GM18867 (cell line): ENCODE data around the gene SLC9C1.

Experiments used
- ATAC-seq: cut with Tn5 transposase; IDR thresholded peaks from one replicate; pipeline ENCODE4 v1.9.1; 2021; ENCODE audit warnings: mild to moderate bottlenecking, moderate library complexity; ENCODE audit not compliant: unreplicated experiment

SLC9C1 gene

DNA sequence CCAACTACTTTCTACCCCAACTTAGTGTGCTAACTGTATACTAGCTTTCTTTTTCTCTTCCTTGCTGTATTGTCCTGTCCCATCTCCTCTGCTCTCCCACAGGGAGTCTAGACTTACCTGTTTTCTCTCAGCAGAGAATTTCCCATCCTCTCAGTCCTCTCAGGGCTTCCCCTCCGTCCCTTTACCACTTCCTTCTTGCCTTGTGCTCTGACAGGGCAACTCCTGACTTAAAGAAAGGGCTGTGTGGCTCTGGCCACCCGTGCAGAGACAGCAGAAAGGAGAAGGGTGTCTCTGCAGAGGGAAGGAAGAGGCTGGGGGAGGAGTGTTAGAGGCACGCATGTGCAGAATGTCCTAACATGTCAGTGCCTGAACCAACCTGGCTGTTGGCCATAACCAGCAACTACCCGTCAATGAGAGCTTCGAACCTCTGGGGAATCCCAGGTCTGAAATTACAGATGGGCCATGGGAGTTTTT lies 161.0 kb downstream of the SLC9C1 start, which contains the start of gene GCSAM:
Gene GCSAM, minus strand, starts transcription at position 274 of the 474 bp plus-strand sequence. Its CDS starts 128 bp downstream, at position 146.
- peak; percentile 81 for ATAC-seq

DNA sequence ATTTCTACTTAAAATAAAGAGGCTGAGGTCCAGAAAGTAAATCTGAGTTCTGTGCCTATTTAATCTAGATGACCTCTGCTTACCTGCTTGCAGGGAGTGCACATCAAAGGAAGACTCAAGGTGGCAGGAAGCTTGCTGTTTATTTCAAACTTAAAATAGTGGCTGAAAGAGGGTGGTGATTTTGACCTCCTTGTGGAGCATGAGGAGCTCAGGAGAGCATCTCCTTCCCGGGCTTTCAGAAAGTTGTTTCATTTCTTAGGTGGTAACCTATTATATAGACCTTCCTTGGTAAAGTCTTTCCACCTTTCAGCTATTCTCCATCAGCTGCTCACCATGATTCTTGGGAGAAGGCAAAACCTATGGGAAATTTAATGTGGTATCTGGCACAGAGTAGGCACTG lies 161.5 kb downstream of the SLC9C1 start:
- ATAC-seq: peak; percentile 0

DNA sequence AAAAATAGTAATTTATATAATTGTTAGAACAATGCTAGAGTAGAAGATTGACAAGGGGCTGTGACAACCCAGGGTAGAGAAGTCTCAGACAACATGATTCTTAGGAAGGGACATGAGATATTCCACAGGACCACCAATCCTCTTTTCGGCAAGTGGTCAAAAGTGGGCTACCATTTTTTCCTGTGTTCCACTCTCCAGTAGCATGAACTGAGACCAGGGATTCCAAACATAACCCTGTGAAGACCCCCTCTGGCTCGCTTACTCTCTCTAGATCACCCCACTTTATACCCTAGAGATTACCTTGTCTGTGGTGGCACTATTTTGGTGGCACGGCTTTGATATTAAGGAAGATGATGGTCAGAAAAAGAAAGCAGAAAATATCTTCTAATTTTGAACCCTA lies 161.9 kb downstream of the SLC9C1 start:
- ATAC-seq: no peak

DNA sequence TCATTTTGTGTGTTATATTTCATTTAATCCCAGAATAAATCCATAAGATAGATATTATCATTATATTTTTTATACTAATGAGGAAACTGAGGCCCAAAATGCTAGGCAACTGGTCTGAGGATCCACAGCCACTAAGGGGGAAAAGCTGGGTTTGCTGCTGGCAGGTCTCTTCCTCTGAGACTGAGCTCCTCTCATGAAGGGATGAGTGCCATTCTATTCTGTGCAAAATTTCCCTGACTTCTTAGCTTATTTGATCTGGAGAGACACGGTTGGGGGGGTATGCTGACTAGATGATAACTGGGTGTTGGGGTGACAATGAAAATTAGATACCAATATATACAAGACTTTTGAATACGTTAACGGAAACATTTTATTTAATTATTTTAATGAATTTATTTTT lies 162.9 kb downstream of the SLC9C1 start:
- ATAC-seq: no peak

DNA sequence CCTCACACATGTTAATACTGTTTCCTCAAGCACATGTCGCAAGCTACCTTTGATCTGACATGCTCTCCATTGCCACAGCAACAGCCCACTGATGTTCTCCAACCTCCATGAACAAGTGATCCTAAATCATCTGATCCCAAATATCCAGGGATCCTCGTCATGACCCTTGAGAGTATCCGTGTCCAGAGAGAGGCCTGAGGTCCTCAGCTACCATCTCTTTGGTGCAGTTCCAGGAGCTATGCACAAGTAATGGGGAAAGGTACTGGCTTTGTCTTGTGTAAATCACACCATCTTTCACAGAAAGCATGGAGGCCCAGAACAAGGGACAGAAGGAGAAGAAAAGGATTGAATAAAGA lies 163.4 kb downstream of the SLC9C1 start:
- no peak for ATAC-seq

DNA sequence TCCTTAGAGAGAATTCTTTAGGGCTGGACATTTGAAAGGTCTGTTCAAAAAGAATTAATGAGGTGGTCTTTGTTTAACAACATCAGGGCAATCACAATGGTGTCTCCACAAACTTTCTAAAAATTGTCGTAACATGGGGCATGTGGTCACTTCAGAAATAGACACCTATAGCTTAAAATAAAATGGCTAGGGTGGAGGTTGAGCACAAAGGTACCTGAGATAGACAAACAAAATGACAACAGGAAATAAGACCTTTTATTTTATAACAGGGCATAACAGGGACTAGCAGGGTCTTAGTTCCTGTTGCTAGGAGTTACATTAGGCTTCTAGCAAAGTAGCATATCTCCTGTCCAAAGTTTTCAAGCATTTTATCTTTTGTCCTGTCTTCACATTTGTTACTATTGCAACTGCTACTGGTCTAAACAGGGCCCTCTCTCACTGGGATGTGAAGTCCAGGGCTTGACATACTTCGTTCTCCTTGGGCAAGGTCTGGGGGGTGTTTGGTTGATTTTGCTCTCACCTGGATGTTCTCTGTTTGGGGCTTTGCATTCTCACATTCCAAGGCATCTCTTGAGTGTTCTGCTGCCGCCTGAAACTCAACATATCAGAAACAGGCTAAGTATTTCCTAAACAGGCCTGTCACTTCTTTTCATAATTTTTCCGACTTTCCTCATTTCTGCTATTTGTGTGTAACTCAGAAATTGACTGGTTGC lies 163.9 kb downstream of the SLC9C1 start:
- ATAC-seq: no peak

DNA sequence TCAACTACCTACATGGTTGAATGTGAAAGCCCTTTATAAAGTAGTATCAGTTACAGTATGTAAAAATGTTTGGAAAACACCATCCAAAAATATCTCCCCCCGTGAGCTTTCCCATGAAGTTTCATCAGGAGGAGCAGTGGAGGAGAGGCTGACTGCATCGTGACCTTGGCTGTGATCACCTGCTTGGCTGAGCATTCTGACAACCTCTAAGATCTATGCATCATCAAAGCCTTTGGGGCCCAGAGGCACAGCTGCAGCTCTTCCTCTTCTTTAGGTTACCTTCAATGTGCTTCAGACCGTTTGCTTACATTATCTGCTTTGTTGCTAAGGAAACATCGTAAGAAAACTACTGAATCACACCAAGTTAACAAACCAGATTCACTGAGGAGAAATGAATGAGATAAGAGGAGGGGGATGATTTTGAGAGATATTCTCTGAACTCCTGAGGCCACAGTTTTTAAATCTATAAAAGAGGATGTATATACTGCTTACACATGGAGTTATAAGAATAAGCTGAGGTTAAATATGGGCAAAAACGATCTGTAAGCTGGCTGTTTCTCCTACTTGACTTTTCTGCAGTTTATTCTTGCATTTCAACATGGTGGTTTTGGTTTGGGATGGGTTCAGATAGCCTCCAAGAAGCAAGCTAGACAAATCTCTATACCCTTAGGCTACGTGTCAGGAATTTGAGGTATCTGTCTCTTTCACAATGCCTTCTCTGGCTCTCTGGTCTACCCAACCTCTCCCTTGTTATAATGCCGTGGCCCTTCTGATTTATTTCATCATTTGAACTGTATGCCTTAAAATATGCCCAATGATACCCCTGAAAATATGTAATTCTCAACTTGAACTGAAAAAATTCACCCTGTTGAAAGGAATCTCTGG lies 164.9 kb downstream of the SLC9C1 start:
- peak; percentile 51 for ATAC-seq

DNA sequence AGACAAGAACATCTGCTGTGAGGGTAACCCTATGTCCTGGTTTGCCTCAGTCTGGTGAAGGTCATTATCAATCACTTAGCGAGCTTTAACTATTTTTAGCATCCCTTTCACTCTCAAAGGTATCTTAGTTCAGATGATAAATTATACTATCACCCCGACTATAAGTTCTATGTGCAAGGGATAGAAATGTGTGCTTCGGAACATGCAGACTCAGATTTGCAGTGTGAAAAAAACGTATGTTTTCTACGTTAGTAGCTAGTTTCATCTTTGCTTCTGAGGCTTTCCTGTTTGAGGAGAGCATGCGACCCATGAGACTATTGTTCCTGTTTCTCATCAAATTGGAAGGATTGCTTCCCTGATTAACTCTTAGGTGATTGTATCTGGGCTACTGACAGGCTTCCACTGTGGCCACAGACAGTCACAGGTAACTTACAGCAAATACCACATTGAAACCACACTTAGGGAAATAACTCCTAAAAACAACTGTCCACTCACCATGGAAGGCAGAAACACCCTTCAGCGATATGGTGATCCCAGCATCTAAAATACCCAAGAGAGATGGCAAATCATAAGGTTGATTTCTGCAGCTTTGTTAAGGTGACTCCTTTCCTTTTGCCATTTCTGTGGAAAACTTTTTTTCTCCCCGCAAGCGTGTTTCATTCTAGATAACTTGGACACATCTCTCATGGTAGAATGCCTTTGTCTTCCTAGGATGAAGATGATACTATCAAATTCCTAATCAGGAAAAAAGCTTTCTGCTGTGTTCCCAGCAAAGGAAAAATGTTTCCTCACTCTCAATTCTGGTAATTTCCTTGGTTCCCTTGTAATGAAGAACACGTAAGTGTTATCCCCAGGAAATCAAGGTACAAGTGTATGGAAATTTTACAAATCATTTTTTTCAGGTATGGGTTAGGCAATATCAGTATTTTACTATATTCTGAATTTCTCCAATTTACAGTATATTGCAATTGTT lies 166.2 kb downstream of the SLC9C1 start:
- peak; percentile 31 for ATAC-seq

DNA sequence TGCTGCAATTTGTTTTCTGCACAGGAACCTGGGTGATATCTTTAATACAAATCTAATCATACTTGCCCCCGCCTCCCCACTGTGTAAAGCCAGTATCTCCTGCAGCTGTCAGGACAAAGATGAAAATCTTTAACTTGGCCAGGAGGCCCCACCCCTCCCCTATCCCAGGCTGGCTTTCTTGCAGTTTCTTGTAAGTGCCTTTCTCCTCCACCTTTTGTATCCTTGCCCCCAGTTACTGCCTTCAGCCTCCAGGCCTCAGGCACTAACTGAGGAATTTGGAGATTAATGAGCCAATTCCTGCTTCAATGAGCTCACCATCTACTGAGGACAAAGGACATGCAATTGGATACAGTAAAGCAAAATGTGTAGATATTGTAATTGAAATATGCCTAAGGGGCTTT lies 167.5 kb downstream of the SLC9C1 start:
- ATAC-seq: no peak

DNA sequence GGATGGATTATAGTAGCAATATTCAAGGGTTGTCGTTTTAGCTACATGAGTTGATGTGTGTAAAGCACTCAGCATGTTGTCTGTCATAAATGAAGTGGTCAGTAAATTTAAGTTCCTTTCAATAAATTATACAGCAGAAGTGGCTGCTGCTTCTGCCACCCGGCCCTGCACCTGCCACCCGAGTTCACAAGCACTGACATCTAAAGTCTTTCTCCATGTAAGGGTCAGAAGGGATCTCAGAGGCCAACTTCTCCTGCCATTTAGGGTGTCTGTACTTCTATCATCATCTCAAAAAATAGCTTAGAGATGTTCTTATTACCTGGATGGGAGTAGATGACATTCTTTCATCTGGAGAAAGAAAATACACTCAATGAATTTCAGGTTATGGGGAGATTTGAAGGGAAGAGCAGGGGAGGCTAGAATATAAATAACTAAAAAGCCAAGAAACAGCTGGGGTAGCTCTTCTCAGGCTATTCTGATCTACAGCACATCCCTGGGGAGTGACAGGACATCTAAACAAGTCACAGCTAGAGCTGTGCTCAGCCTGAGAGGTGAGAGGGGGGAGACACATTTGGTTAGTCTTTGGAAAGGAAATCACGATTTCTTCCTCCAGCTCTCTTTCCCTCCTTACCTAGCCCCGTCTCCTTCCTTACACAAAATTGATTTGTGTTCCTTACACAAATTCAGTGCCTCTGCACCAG lies 169.0 kb downstream of the SLC9C1 start:
- ATAC-seq: no peak

DNA sequence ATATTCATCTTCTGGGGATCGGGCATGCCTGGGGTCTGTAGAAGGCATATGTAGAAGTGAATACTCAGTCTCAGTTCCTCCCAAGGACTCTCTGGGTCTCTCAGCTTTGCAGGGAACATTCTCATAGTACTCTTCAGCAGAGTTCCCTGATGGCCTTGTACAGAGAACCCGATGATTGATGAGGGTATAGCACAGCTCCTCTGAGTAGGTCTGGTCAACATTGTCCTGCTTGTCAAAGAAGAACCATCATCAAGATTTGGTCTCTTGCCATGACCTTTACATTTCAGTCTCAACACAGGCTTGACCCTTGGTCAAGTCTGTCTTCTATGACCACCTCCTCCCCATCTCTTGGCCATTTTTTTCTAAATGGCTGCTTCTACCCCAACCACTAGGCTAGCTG lies 170.5 kb downstream of the SLC9C1 start:
- no peak for ATAC-seq

DNA sequence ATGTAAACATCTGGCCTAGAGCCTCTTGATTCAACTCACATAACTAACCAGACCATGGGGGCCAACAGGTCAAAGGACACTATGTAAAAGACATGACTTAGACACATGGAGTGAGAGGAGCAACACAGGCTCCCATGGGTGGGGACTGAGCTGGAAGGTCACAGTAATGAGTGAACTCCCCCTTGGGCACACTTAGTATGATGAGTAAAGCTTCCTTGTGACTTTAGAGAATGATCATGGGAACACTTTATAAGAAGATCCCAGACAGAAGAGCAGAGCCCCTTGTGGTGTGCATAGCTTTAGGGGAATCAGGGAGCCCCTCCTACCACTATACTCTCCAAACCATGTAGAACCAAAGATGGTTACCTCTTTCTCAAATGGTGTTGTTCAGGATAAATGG lies 171.1 kb downstream of the SLC9C1 start:
- ATAC-seq: no peak

DNA sequence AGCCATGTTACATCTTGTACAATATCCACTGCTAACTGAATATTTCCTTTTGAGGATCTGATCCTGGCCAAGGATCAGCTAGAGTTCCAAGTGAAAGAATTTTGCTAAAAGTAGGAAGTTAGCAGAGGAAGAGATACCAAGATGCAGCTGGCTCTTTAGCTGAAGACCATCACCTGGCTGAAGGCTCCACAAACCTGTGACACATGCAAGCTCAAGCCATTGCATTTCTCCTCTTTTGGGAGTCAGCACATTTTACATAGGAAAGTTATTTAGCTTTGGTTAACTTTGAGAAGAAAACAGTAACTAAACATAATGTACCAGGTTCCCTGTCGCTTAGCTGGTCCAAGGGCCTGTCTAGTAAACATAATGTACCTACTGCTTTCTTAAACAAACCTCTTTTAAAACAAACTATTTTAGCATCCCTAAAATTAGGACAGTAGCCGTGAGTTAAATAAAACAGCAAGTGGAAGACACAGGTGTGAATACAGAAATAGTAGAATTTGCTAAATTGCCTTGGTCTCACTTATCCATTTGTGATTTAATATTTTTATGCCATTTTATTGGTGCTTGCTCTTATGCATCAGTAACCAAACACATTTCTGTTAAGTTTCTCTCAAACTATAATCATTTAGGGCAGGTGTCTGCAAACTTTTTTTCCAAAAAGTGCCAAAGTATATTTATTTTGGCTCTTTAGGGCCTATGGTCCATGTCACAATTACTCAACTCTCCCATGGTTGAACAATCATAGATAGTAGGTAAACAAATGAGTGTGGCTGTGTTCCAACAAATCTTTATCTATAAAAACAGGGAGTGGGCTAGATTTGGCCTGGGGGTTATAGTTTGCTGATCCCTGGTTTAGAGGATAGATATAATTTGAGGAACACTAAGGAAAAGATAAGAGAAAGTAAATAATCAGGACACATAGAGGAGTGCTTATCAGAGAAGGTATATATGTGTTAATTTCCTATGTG lies 172.2 kb downstream of the SLC9C1 start:
- no peak for ATAC-seq

DNA sequence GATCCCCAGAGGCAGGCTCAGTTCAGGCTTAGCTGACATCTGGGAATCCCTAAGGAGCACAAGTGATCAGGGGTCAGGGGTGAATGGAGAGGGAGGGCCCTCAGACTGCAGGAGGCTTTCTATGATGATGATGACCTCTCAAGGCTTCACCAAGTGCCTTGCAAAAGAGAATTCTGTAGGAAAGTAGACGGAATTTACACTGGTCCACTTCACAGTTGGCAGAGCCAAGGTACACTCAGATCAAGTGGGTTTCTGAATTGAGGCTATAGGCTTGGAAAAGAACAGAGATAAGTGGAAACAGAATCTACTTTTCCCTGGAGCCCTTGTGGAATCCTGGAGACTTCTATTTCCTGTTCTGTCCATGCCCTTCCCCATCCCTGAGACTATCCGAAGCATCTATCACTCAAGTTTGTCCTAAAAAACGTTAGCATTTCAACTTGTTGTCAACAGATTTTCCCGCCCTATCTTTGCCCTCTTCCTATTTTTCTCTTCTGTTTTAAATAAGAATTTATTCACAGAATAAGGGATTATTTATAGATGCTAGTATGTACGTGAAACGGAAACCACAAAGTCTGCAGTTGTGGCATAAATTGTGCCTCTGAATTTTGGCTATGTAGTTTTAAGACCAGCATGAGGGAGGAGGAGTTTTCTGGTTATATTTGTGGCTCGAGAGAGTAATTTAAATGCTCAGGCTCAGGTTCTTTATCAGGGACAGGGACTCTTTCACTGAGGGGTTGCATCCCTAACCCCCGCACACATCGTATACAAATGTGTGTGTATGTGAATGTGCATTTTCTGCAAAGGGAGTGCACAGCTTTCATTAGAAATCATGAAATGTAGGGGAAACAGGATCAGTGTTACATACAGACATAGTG lies 173.8 kb downstream of the SLC9C1 start:
- peak; percentile 34 for ATAC-seq

DNA sequence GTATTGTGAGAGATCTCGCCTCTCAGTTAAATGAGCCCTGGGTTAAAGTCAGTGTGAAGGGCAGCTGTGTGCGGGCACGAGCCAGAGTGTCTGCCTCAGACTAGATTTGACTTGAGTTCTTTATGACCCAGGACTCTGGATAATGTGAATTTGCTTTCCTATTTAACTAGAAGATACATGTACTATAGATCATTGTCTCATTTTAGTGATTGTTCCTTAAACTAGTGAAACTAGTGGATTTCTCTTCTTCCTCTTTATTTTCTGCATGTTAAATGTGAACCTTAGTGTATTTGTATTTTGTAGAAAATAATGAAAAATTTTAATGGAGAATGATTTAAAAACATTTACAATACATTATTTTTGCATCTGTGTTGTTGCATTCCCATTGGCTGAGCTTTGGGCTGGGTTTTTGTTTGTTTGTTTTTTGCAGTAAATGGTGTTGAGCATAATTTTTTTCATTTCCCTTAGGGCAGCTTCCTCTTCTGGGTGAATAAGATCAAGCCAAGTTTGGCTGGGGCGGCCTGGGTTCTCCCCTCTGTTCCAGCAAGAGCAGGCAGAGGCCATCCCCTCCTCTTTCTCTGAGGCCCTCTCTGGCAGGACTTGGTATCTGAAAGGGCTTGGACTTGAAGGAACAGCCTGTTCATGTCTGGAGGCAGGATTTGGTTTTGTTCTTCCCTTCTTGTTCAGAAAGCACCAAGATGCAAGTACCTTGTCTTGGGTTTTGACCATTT lies 176.0 kb downstream of the SLC9C1 start:
- no peak for ATAC-seq

DNA sequence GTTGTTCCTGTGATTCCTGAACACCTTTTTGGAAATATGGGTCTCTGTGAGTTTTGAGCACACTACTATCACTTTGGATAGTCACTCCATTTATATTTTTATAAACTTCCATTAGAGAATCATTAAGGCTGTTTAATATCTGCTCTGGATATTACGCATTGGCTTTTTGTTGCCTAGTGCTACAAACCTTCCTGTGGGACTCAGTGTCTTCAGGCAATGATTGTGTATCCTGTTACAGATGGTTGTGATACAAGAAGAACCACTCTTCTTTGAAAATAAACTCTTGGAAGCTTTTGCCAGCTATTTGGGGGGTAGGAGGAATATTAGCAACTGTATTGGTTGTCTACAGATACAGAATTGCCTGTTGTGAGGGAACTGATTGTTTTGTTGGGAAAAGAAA lies 176.6 kb downstream of the SLC9C1 start:
- no peak for ATAC-seq

DNA sequence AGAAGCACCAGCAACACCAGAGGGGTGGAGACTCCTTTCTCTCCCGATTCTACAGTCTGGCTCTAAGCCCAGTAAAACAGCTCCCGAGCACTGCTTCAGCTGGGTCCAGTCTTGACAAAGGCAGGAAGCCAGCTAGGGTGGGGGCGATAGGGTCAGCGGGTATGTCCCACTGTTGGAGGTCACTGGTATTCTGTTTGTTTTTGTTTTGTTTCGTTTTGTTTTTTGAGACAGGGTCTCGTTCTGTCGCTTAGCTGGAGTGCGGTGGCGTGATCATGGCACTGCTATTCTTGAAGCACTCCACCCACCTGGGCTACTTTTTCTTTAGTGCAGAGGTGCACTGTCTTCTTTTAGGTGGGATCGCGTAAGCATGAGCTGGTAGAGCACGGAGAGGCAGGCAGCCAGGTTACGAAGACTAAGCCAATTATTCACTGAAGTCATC lies 177.2 kb downstream of the SLC9C1 start:
- no peak for ATAC-seq
